Measurements from ENCODE around the gene NT5C3A.
"Not testable (repeated sequence)": the region's sequence is repeated elsewhere in the genome, so short reads cannot be mapped to it uniquely, and the experiment has no call there.

The NT5C3A gene

DNA sequence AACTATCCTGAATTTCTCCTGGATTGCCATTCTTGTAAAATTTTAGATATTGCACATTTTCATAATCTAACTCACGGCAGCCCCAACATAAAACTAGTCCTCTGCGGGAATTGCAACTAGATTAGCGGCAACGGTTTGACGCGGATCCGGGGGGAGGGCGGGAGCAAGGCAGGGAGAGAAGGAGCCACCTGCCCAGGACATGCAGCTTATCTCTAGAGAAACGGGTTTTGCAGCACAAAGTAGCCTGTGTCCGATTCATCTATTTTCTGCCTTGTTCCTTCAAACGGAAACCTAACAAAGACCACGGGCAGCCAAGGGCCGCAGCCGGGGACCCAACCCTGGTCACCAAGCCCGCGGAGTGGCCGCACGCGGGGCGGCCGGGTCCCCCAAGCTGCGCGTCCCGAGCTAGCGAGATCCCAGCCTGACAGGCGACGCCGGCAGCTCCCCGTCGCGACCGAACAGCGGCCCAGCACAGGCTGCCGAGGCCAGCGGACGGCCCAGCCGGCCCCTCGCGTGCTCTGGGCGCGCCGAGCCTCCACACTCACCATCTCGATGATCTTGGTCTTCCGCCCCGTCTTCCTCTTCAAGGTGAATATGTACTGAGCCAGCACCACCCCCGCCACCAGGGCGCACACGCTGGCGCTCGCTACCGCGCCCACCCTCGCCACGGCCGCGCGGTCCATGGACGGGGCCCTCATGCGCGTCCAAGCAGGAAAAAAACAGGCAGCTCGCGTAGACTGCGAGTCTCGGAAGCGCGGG lies at the start of gene NT5C3A:
TSS of gene NT5C3A (minus strand) at position 754 of the 759 bp plus-strand sequence. CDS start at position 683, 71 bp downstream.
- peak; percentile 26 for DNase-seq

DNA sequence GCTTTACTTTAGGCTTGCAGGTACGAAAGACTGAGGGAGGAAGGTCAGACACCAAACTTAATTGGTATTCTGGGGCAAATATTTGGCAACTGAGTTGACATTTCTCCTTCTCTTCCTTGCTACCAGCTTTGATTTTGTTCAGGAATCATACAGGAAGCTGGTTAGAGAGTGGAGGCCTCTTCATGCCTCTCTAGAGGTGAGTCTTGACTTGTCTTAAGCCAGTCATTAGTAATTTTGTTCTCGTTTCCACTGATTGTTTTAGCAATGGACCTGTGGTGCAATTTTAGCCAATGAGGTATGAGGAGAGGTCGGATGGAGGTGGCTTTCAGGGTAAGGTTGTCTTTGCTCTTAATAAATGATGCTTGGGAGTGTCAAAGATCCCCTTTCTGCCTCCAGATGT lies 49.0 kb upstream of the NT5C3A start:
- DNase-seq, result no peak

DNA sequence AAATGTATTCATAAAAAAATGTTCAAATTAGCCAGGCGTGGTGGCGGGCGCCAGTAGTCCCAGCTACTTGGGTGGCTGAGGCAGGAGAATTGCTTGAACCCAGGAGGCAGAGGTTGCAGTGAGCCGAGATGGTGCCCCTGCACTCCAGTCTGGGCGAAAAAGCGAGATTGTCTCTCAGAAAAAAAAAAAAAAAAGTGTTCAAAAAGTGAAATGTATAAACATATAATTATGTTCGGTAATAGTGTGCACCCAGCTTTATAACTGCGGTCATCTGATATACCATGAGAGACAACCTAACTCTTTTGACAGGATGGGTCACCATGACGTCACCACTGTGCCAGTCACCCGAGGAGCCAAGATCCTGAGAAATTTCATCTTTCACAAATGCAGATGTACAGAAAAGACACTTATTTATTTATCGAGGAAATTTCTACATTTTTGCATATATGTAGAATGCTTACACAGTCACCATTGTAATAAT lies 47.2 kb upstream of the NT5C3A start:
- no peak for DNase-seq

DNA sequence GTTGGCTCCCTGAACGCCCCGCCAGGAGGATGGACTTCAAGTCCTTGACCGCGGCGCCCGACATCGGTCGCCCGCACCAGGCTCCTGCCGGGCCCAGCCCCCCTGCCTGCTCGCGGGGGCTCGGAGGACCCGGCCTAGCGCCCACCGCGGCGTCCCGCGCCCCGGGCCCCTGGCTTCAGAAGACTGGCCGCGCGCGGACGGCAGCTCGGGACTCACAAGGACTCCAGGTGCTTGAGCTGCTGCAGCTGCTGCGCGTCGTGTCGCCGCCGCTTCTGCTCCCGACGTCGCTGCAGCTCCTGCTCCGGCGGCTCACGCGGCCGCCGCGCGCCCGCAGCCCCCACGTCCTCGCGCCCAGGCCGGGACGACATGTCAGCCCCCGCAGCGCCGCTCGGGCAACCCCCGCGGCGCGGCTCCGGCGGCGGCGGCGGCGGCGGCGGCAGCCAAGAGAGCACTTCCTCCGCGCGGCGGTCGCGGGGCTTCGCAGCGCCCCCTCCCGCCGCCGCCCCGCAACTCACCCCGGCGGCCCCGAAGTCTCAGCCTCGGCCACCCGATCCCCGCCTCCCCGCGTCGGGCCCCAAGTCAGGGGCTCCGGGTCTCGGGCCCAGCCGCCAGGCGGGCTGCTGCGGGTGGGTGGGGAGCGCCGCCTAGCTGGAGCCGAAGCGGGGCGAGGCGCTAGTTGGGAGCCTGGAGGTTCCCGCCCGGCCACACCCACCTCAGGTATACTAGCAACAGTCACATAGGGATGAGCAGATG lies 46.6 kb upstream of the NT5C3A start, which contains the start of gene RP9:
TSS of gene RP9 (minus strand) at position 400 of the 753 bp plus-strand sequence. CDS start at position 368, 32 bp downstream.
- peak; percentile 83 for DNase-seq

DNA sequence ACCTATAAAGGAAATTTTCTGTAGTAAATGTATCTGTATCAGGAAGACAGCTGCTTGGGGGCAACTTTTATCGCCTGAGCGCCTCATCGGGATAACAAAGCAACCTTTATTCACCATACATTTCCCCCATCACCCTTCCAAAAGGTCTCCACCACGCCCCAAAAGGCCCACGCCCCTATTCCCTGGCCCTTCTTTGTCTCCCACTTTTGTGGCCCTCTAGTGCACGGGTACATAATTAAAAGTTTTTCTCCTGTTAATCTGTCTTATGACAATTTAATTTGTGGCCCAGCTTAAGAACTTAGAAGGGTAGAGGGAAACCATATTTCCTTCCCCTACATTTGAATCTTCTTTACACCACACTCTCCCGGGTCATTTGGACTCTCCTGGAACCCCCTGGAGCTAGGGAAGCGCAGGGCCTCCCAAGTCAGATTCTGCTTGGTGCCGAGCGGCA lies 46.0 kb upstream of the NT5C3A start:
- peak; percentile 41 for DNase-seq

DNA sequence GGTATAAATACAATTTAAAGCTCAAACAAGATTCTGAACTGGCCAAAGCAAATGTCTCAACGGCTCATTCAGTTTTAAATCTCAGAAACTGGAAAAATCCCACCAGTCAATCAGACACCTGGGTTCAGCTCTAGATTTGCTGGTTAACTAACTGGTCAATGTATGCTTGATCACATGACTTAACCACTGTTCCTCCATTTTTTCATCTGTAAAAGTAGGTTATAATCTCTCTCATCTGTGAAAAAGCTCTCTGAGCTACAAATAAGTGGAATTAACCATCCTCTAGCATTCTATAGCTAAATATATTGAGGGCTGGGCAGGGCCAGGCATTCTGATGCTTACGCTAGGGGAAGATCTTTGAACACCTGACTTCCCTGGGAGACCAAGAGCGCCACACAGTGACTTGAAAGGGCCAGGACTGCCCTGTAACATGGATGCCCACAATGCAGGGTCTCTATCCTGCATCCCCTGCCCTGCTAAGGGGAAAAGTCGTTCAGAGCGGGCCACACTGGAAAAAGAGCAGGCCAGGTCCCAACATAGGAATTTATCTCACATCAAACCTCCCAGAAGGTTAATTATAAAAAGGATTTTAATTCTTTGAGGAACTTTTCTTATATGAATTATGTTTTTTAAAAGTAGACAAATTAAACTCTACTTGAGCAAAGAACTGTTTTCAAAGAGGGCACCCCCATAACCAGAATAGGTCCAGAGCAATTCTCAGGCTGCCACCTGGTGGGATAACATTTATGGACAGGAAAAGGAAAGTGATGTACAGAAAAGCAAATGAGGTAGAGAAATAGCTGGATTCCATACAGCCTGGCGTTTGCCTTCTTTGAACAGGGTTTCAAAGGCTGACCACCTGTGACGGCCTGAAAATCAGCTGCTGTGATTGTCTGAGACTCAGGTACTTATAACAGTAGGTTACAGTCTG lies 44.8 kb upstream of the NT5C3A start:
- DNase-seq, result peak; percentile 43

DNA sequence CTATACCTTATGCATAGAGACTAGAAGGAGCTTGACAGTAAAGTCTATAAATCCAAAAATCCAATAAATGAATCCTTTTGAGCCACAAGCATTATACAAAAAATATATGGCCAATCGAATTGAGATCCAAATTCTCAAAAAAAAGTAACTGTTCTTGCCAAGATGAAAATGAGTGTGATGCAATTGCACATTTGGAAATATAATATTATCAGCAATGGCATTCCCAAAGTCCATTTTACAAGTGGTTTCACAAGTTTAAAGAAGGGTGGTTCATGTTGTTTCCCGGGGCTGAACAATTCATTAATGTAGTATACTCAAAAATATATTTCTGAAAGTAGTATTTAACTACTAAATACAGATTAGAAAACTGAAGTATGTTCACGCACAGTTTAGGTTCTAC lies 39.3 kb upstream of the NT5C3A start:
- no peak for DNase-seq

DNA sequence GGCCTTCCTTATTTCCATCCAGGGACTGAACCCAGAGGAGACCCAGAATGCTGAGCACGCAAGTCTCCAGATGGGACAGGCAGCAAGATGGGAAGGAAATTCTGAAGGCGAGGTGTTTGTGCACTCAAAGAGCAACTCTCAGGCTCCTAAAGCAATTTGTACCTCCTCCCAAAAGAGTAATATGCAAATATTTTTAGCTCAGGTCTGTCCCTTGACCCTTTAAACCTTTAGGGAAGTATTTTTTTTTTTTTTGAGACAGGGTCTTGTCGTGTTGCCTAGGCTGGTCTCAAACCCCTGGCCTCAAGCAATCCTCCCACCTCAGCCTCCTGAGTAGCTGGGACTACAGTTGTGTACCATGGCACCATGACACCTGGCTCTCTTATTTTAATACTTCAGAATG lies 38.2 kb upstream of the NT5C3A start:
- no peak for DNase-seq

DNA sequence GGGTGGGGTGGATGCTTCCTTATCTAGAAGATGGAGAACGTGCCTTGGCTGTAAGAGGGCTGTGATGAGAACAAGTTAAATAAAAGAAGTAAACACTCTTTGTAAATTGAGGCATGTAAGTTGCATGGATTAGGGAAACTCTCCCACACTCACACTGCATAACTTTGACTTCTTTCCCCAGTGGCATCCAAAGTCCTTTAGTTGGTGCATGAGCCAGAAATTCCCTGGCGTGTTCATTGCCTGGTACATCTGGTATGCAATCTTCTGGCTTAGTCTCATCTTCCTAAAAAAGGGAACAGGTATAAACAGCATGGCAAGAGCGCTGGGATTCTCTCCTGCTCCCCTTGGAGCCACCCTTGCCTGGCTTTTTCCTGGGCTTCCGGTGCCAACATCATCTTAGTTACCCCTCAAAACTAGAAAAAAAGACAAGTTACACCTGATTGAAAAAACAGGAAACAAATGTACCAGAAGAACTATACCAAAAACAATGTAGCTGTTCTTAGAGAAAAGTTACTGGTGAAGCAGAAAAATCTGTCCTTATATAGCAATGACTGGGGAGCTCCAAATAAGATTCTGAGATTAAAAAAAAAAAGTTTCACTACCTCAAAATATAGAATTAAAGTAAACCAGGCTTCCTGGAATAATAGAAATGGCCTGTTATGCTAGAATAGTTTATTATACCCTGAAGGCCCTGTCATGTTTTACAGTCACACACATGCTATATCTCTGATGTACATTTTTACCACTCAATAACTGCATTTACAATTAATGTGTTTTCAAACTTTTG lies 36.8 kb upstream of the NT5C3A start:
- no peak for DNase-seq

DNA sequence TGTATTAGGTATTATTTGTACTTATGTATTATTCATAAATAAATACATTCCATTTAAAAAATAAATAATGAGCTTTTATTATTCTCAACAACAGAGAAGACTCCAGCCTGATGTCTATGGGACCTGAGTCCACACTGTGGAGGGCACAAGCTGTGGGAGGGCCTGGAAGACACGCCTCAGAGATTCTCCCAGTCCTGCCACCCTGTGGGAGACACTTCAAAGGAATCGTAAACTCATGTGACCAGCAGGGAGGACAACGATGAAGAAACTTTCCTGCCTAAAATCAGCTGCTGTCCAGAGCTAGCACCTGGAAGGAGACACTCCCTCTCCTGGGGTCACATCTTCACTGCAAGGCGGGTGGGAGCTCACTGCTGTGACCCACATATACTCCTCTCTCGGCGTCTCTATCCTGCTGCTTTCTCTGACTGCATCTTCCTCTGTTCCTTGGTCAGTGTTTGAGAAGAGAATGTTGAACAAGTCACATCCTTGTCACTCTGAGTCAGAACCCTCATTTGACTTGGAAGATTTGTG lies 32.2 kb upstream of the NT5C3A start:
- not testable (repeated sequence) for DNase-seq

DNA sequence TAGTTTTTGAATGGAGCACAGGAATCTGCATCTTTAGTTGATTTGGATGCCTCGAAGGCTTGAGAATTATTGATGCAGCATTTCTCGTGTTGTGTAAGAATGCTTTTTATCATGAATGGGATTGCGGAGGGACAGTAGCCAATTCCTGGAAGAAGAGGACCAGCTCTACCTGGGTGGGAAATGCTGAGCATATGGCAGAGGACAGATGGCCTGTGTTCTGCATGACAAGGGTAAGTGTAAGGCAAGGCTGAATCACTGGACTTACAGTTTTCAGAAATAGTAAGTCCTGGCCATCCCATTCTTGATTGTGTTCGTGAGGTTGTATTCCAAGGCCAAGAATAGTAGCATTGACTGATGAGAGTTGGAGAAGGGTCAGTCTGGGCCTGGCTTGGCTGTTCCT lies 30.7 kb upstream of the NT5C3A start:
- no peak for DNase-seq

DNA sequence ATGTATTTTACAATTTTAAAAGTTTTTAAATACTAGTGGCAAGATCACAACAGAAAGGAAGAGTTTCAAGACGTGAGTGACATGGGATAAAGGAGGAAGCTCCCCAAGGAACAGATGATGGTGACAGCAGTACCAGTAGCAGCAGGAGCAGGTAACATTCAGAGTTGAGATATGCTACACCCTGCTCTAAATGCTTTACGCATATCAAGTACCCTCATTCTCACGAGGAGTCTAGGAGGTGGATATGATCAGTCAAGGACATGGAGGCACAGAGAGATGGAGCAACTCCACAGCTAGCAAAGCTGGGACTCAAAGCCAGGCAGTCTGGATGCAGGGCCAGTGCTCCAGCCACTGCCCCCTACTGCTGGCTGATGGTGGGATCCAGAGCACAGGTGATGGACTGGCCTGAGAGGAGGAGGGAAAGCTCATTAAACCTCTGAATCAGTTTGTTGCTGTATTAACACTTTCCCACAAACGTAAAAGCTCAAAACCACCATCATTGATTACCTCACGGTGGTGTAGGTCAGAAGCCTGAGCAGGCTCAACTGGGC lies 29.1 kb upstream of the NT5C3A start:
- DNase-seq, result no peak

DNA sequence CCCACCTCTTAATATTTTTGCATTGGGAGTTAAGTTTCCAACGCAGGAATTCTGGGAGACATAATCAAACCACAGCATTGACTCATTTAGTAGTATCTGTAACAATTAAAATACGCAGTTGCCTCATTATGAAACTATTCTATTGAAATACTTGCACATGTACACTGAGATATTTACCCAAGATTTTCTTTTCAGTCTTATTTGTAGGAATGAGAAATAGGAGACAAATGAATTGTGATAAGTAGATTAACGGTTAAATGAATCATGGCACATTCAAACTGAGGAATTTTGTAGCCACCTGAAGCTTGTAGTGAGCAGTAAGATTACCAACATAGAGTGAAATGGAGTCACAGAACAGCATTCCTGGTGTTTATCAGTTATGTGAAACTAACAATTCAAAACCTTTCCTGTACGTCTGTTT lies 28.5 kb upstream of the NT5C3A start:
- DNase-seq, result no peak

DNA sequence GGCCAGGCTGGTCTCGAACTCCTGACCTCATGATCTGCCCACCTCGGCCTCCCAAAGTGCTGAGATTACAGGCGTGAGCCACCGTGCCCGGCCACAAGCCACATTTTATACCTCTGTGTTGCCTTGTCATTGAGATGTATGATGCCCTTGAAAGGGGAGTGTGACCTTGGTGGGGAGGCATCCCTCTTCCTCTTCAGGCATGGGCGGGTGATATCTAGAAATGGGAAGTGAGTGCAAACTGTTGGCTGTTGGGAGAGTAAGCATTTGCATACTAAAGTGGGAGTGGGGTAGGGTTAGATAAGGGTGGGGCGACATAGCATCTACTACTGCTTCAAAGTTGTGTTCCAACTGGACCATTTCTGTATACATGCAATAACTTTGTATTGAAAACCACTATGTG lies 26.6 kb upstream of the NT5C3A start:
- no peak for DNase-seq

DNA sequence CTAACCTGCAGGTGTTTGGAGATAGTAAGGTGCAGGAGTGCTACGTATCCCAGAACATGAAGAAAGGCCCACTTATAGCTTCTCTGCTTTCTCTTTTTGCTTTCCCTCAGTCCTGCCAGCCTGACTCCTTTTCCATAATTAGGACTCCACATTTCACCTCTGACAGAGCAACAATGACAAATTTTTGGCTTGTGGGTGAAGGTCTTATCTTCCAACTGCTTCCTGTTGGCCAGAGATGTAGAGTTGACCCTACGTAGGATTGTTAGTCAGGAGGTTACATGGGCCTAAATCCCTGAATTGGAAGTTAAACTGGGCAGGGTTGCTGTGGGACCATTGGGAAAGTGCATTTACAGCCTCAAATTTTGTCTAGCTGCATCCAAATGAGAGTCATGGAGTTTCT lies 25.3 kb upstream of the NT5C3A start:
- no peak for DNase-seq

DNA sequence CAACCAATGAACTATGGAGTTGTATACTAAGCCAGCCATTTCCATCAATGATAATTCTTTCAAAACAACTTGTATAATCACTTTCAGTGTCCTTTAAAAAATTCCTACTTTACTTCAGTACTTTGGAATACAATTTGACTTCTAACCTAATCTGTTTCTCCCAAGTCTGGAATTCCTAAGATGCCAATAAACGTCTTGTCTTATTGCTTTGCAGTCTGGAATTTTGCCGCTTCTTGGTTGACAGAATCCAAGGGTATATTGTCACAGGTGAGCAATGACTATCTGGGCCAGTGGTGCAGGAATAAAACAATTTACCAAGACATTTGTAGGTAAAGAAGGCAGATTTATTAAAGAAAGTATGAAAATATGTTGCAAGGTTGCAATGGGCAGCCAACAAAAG lies 24.8 kb upstream of the NT5C3A start:
- no peak for DNase-seq

DNA sequence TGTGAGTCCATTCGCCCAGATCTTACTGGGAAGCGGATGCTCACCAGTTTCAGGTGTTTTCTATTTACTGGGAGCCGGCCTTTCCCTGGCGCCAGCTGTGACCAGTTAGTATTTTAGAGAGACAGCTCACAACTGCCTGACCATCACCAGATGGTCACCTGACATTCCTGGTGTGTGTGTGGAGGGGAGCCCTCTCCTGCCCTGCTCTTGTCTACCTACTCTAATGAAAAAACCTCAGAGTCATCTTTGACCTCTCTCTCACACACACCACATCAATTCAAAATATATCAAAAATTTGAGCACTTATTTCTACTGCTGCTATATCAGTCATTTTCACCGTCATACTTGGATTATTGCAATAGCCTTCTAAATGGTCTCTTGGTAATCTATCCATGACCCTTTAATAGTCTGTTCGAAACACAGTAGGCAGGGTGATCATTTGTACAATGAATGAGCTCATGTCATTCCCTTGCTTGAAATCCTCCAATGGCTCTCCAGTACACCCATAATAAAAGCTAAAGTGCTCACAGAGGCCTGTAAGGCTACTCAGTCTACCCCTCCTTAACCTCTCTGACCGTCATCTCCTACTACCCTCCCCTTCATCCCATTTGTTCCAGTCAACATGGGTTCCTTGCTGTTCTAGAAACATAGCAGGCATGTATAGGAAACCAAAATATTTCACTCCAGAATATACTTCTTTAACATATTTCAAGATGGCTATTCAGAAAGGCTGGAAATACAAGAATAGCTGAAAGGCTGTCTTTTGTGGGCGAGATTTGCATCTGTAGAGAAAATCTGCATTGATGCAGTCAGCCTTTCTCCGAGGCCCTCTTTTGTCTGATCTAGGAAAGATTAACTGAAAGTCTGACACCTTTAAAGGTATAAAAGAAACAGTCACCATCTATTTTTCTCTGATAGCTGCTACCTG lies 17.5 kb upstream of the NT5C3A start:
- no peak for DNase-seq

DNA sequence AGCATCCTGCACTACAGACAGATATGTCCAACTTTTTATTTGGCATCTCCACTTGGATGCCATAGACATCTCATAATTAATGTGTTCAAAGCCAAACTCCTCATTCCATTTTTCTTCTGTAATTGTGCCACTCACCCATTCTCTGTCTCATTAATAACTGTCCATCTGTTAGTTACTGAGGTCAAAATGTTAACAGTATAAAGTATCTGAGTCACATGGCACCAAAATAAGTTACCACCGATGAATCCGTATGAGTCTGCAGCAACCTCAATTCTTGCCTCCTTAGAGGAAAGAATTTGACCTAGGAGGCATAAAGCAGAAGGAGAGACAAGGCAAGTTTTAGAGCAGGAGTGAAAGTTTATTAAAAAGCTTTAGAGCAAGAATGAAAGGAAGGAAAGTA lies 16.5 kb upstream of the NT5C3A start:
- DNase-seq, result no peak

DNA sequence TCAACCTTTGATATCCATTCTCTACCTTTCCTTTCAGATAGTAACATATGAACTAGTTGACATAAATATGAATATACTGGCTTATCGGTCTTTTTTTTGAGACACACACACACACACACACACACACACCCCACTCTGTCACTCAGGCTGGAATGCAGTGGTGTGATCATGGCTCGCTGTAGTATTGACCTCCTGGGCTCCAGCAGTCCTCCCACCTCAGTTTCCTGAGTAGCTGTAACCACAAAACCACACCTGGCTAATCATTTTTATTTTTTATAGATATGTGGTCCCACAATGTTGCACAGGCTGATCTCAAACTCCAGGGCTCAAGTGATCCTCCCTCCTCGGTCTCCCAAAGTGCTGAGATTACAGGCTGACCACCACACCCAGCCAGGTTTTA lies 14.2 kb upstream of the NT5C3A start:
- DNase-seq, result no peak

DNA sequence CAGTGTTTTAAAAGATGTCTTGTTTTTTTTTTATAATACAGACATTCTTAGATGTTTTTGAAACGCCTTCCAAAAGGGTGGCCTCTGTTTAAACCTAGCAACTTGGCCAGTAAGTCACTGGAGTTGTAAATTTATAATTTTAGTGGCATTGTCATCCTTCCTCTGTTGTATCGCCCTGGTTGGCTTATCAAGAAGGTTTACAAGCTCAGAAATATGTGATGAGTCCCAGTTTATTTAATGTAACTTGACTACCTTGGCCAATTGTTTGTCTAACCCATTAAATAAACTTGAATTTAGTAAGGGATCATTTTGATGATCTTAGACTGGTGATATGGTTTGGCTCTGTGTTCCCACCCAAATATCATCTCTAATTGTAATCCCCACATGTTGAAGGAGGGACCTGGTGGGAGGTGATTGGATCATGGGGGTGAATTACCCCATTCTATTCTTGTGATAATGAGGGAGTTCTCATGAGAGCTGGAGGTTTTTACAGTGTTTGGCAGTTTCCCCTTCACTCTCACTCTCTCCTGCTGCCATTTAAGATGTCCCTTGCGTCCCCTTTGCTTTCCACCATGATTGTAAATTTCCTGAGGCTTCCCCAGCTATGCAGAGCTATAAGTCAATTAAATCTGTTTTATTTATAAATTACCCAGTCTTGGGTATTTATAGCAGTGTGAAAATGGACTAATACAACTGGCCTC lies 13.4 kb upstream of the NT5C3A start:
- DNase-seq, result no peak

All from activated CD4-positive, alpha-beta T cell treated with anti-CD3 and anti-CD28 coated beads, Interleukin-2, amount 50 U/mL, for 16 hours (primary cell).